HFF-Myc (cell line): ENCODE measurements around the gene LSAMP.

Experiments
- DNase-seq: peaks from one replicate; pipeline ENCODE4 v3.0.0-alpha.2; 2011; ENCODE audit warnings: low read depth; ENCODE audit errors: extremely low read depth
- H3K4me3 ChIP-seq: replicated peaks from 2 replicates; pipeline ENCODE4 v1.5.1; 2011; ENCODE audit warnings: low read depth, mild to moderate bottlenecking, control low read depth, low read length
- CTCF ChIP-seq: IDR thresholded peaks from 2 replicates; pipeline ENCODE4 v1.5.1; 2012; ENCODE audit warnings: mild to moderate bottlenecking, low read depth, low read length, control low read depth; ENCODE audit errors: missing control alignments

LSAMP gene

DNA sequence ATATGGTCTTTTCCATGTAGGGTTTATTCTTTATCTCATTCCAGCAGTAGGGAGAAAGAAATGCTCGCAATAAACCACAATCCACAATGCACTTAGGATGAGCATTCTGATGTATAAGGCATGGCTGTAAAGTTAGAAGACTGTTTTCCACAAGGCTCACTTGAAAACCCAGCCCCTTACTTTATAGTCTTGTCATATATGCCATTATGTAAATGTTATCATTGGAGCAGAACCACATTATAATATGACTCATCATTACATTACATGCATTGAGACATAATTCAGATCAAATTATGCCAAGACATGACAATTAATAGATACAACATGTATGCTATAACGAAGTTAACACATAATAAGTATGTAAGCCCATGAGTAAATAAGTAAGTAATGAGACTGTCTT is 348.1 kb downstream of the LSAMP start:
- no peak for DNase-seq

GRCh38 chr3:116096631-116097030 is 348.7 kb downstream of the LSAMP start:
- H3K4me3 ChIP-seq: no peak overlapping the region
- no peak for DNase-seq
- TF ChIP-seq CTCF: no peak

More for the DNA sequence above, 348.1 kb downstream of the LSAMP start:
- TF ChIP-seq CTCF: no peak
- H3K4me3 ChIP-seq: no peak overlapping the region

- no peak overlapping the region for H3K4me3 ChIP-seq
- no peak for DNase-seq
- TF ChIP-seq CTCF: no peak
Observed at GRCh38 chr3:116093374-116093773, 351.9 kb downstream of the LSAMP start.

DNA sequence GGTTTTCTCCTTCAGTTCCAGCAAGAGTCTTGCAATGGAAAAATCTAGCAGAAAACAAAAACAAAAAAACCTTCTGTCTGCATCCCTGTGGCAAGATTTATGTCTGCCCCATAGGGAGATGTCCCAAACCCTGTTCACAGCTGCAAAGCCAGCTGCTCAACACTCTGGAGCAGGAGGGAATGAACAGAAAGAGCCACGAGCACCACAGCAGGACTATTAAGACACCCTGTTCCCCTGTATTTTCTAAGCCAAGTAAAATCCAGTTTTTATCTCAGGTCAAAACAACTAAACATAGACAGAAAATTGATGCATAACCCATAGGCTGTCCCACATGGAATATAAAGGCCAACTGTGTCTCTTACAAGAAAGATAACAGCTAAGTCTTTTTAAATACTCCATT is 357.9 kb downstream of the LSAMP start:
- TF ChIP-seq CTCF: no peak
- no peak overlapping the region for H3K4me3 ChIP-seq
- no peak for DNase-seq

DNA sequence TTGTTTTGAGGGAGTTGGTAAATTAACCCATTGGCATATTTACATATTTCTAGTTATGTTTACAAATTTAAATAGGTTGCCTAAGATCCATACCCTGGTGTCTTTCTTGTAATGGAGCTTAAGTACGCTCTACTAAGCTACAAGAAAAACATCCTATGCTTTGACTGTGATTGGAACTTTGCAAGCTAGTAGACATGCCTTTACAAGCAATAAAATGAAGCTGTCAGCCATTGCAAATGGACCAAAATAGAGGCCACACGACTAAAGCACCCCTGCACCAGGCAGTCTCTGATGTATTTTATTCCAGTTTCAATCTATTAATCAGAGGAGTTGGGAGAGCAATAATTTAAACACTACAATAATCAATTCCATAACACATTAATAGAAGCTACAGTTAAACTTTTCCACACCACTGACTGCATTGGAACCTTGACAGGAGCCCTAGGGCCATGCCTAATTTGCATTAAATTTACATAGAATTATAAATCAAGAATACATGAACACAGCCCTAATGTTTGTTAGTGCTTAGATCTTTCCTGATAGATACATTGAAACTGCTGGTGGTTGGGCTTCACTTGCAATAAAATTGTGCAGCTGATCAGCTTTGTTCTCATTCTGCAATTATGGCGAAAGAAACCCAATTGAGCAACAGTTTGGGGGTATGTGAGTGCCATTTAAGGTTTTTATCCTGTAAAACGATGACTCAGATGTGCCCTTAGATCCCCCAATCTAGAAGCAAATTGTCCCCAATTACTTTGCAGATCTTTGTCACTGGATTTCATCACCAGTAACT is 360.1 kb downstream of the LSAMP start:
- TF ChIP-seq CTCF: no peak
- DNase-seq: no peak
- no peak overlapping the region for H3K4me3 ChIP-seq

DNA sequence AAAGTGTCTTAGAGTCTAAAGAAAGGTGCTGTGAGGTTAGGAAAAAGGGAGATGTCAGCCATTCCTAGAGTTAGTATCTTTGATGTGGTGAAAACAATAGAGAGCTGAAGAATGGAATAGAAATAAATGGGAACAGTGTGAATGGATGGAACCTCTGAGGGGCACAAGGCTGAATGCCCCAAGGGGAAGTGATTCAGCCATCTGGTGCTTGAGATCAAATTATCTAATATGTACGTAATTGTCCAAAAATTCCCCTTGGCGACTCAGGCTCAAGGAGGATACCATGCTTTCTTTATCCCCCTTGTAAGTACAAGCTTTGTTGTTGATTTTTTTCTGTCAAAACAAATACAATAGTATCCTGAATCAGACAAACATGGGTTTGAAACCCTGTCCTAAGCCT is 361.6 kb downstream of the LSAMP start:
- no peak for TF ChIP-seq CTCF
- no peak overlapping the region for H3K4me3 ChIP-seq
- no peak for DNase-seq

- H3K4me3 ChIP-seq: no peak overlapping the region
- no peak for TF ChIP-seq CTCF
- DNase-seq: no peak
Observed at GRCh38 chr3:116078561-116078960, 366.7 kb downstream of the LSAMP start.
